ENCODE data around the gene SEMA4A.

The SEMA4A gene

GRCh38 chr1:156198831-156199349, 45.5 kb downstream of the SEMA4A start:
- no peak for FAIRE-seq

- no peak for FAIRE-seq
These were observed 46.7 kb downstream of the SEMA4A start for GRCh38 chr1:156200044-156200443.

- no peak for FAIRE-seq
These were observed 49.9 kb downstream of the SEMA4A start for GRCh38 chr1:156203331-156203730.

- no peak for FAIRE-seq
These were observed 51.3 kb downstream of the SEMA4A start for GRCh38 chr1:156204686-156205085.

GRCh38 chr1:156211243-156211642, 57.9 kb downstream of the SEMA4A start:
- no peak for FAIRE-seq

- no peak for FAIRE-seq
These were observed 58.7 kb downstream of the SEMA4A start for GRCh38 chr1:156212130-156212529.

- FAIRE-seq, result no peak
These were observed 59.7 kb downstream of the SEMA4A start, which contains the start of gene PMF1 for GRCh38 chr1:156212833-156213643. Gene PMF1, plus strand, starts transcription at chr1:156213007. Its CDS starts 9 bp downstream, at chr1:156213016.

GRCh38 chr1:156213644-156213966, 60.2 kb downstream of the SEMA4A start:
- FAIRE-seq, result no peak

- FAIRE-seq, result no peak
These were observed 60.8 kb downstream of the SEMA4A start for GRCh38 chr1:156214024-156214748.

GRCh38 chr1:156216361-156217086, 63.1 kb downstream of the SEMA4A start:
- FAIRE-seq, result peak; percentile 99

GRCh38 chr1:156217871-156218270, 64.5 kb downstream of the SEMA4A start:
- FAIRE-seq, result no peak

GRCh38 chr1:156220226-156220625, 66.8 kb downstream of the SEMA4A start:
- FAIRE-seq, result no peak

GRCh38 chr1:156221986-156222692, 68.8 kb downstream of the SEMA4A start:
- FAIRE-seq, result no peak

- FAIRE-seq, result no peak
These were observed 72.3 kb downstream of the SEMA4A start for GRCh38 chr1:156225677-156226014.

GRCh38 chr1:156226116-156226538, 72.7 kb downstream of the SEMA4A start:
- no peak for FAIRE-seq

- no peak for FAIRE-seq
These were observed 73.4 kb downstream of the SEMA4A start for GRCh38 chr1:156226782-156227181.
